Measurements from ENCODE around the gene IBA57.

IBA57 gene

GRCh38 chr1:228228601-228229074 is 63.0 kb downstream of the IBA57 start:
- Histone ChIP-seq H3K9ac (no peak overlapping the region), H2AFZ (ENCODE audit: low read depth) (no peak overlapping the region), H3K4me2 (no peak overlapping the region), H3K36me3 (ENCODE audit: insufficient read depth) (no peaks in the 10 kb centered on the region), H3K79me2 (ENCODE audit: insufficient read depth, low read depth) (no peaks in the 10 kb centered on the region), H3K27ac (no peak overlapping the region), H3K4me1 (ENCODE audit: low read depth, poor library complexity, severe bottlenecking) (no peaks in the 10 kb centered on the region), H3K4me3 (IDR thresholded peaks at IDR 0.05; ENCODE audit: insufficient read depth, low read depth, low read length) (no peak overlapping the region), H3K27me3 (ENCODE audit: insufficient read depth, low read depth) (no peaks in the 10 kb centered on the region), H4K20me1 (ENCODE audit: insufficient read depth) (no peaks in the 10 kb centered on the region)
- TF ChIP-seq CTCF (conservative IDR thresholded peaks at IDR 0.05; ENCODE audit: low read depth, low read length): no peak

GRCh38 chr1:228231189-228231588 is 65.6 kb downstream of the IBA57 start:
- H3K27ac ChIP-seq: no peak overlapping the region
- no peak overlapping the region for H3K4me2 ChIP-seq
- no peaks in the 10 kb centered on the region for H3K79me2 ChIP-seq (ENCODE audit: insufficient read depth, low read depth)
- H4K20me1 ChIP-seq (ENCODE audit: insufficient read depth): no peaks in the 10 kb centered on the region
- H3K27me3 ChIP-seq (ENCODE audit: insufficient read depth, low read depth): no peaks in the 10 kb centered on the region
- H3K9ac ChIP-seq: no peak overlapping the region
- no peaks in the 10 kb centered on the region for H3K36me3 ChIP-seq (ENCODE audit: insufficient read depth)
- no peak overlapping the region for H2AFZ ChIP-seq (ENCODE audit: low read depth)
- no peaks in the 10 kb centered on the region for H3K4me1 ChIP-seq (ENCODE audit: low read depth, poor library complexity, severe bottlenecking)
- no peak for TF ChIP-seq CTCF (conservative IDR thresholded peaks at IDR 0.05; ENCODE audit: low read depth, low read length)
- H3K4me3 ChIP-seq (IDR thresholded peaks at IDR 0.05; ENCODE audit: insufficient read depth, low read depth, low read length): no peak overlapping the region
